ENCODE measurements around the gene CACNA1E. TPM values are rescaled to one million over a fixed set of nuclear protein-coding genes. Genes with fewer than 3 reads are reported as not detected.

The CACNA1E gene
- total RNA-seq, 1 donor from 2014 or later, result 0.88 TPM

GRCh38 chr1:181777812-181778211 lies 294.5 kb downstream of the CACNA1E start:
- Histone ChIP-seq H3K4me1 (no peaks in the 10 kb centered on the region), H3K27me3 (ENCODE audit: low read depth) (peaks cover 64% of the 10 kb centered on the region), H3K9me3 (replicated peaks) (no peaks in the 10 kb centered on the region), H3K4me3 (no peak overlapping the region), H3K27ac (replicated peaks) (no peak overlapping the region), H3K36me3 (no peaks in the 10 kb centered on the region)
- TF ChIP-seq, protein P1, sequence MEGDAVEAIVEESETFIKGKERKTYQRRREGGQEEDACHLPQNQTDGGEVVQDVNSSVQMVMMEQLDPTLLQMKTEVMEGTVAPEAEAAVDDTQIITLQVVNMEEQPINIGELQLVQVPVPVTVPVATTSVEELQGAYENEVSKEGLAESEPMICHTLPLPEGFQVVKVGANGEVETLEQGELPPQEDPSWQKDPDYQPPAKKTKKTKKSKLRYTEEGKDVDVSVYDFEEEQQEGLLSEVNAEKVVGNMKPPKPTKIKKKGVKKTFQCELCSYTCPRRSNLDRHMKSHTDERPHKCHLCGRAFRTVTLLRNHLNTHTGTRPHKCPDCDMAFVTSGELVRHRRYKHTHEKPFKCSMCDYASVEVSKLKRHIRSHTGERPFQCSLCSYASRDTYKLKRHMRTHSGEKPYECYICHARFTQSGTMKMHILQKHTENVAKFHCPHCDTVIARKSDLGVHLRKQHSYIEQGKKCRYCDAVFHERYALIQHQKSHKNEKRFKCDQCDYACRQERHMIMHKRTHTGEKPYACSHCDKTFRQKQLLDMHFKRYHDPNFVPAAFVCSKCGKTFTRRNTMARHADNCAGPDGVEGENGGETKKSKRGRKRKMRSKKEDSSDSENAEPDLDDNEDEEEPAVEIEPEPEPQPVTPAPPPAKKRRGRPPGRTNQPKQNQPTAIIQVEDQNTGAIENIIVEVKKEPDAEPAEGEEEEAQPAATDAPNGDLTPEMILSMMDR (IDR thresholded peaks at IDR 0.05; ENCODE audit: borderline replicate concordance), result no peak
- DNase-seq, result no peak
- intact Hi-C loops (cut with micrococcal nuclease), result no loop called here

DNA sequence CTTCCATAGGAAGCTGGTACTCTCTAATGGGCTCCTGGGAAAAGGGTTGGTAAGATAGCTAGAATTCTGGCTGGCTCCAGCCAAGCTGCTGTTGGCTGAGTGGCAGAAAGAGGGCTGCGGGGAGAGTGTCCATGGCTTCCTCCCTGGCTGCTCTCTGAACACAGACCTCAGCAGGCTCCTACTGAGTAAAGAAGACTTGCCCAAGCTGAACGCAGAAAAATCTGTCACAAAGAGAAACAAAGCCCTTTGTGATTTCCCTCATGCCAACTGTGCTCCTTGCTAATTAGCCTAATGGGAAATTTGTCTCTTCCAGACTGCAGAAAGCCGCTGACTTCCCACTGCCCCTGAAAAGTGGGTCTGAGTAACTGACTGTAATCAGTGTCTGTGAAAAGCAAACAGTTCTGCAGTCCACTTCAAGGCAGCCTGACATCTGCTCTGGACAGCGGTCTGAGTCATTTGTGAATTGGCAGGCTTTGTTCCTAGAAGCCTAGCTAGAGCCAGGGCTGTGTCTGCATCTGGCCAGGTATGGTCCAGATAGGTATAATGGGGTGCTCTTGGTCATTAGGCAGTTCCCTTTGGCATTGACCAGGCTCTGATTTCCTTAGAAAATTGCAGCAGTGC lies 295.4 kb downstream of the CACNA1E start:
- Histone ChIP-seq H3K27ac (replicated peaks) (no peak overlapping the region), H3K4me3 (no peak overlapping the region), H3K9me3 (replicated peaks) (no peaks in the 10 kb centered on the region), H3K27me3 (ENCODE audit: low read depth) (peaks cover 64% of the 10 kb centered on the region), H3K36me3 (no peaks in the 10 kb centered on the region), H3K4me1 (no peaks in the 10 kb centered on the region)
- intact Hi-C loops (cut with micrococcal nuclease), result no loop called here
- no peak for DNase-seq
- TF ChIP-seq, protein P1 (IDR thresholded peaks at IDR 0.05; ENCODE audit: borderline replicate concordance), result no peak

DNA sequence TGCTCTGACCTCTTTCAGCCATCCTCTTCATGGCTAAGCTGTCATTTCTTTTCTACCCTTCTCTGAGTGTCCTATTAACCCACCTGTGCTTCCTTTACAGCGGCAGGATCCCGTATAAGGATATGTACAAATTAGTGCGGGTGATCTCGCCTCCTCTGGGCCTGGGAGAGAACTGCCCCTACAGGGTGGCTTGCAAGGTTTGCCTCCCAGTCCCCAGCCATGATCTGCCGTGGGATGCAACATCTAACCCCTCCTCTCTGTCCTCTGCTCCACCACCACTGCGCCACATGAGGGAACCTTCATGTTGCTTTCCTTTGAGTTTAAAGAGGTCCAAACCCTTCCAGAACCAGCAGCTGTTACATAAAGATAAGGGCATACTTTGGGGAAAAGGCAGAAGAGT lies 296.0 kb downstream of the CACNA1E start:
- H3K4me3 ChIP-seq, result no peak overlapping the region
- no peak for DNase-seq
- H3K27me3 ChIP-seq (ENCODE audit: low read depth), result peaks cover 65% of the 10 kb centered on the region
- H3K36me3 ChIP-seq, result no peaks in the 10 kb centered on the region
- no peak overlapping the region for H3K27ac ChIP-seq (replicated peaks)
- TF ChIP-seq, protein P1 (IDR thresholded peaks at IDR 0.05; ENCODE audit: borderline replicate concordance), result no peak
- intact Hi-C loops (cut with micrococcal nuclease), result no loop called here
- no peaks in the 10 kb centered on the region for H3K4me1 ChIP-seq
- no peaks in the 10 kb centered on the region for H3K9me3 ChIP-seq (replicated peaks)

- H3K4me1 ChIP-seq, result no peaks in the 10 kb centered on the region
These were observed 299.9 kb downstream of the CACNA1E start for GRCh38 chr1:181783208-181783607.

GRCh38 chr1:181784039-181784683 lies 300.8 kb downstream of the CACNA1E start:
- Histone ChIP-seq H3K36me3 (no peaks in the 10 kb centered on the region), H3K4me1 (no peaks in the 10 kb centered on the region), H3K27me3 (ENCODE audit: low read depth) (peaks cover 58% of the 10 kb centered on the region), H3K4me3 (no peak overlapping the region), H3K27ac (replicated peaks) (no peak overlapping the region), H3K9me3 (replicated peaks) (no peaks in the 10 kb centered on the region)
- no peak for DNase-seq
- intact Hi-C loops (cut with micrococcal nuclease), result no loop called here
- TF ChIP-seq, protein P1 (IDR thresholded peaks at IDR 0.05; ENCODE audit: borderline replicate concordance), result no peak

More at GRCh38 chr1:181783208-181783607, 299.9 kb downstream of the CACNA1E start:
- no peak overlapping the region for H3K4me3 ChIP-seq
- no peaks in the 10 kb centered on the region for H3K9me3 ChIP-seq (replicated peaks)
- H3K27ac ChIP-seq (replicated peaks), result no peak overlapping the region
- intact Hi-C loops (cut with micrococcal nuclease), result no loop called here
- no peak for DNase-seq
- TF ChIP-seq, protein P1 (IDR thresholded peaks at IDR 0.05; ENCODE audit: borderline replicate concordance), result no peak
- H3K27me3 ChIP-seq (ENCODE audit: low read depth), result peaks cover 56% of the 10 kb centered on the region
- no peaks in the 10 kb centered on the region for H3K36me3 ChIP-seq
